Dermis blood vessel endothelial cell (primary cell): ENCODE results near the gene PMEPA1. TPM values are rescaled to one million over a fixed set of nuclear protein-coding genes. Genes with fewer than 3 reads are reported as not detected.

ENCODE experiments used
- DNase-seq: peaks from one replicate; pipeline ENCODE4 v3.0.0; 2010
- total RNA-seq: library from RNA; depleted of rRNA; stranded (reverse); fragments of >200 nt; gene quantifications from 2 replicates; pipeline ENCODE4 v1.2.3, GENCODE V29; 2014

PMEPA1 gene
- total RNA-seq, 1 donor from 2014 or later = 1.9 TPM

DNA sequence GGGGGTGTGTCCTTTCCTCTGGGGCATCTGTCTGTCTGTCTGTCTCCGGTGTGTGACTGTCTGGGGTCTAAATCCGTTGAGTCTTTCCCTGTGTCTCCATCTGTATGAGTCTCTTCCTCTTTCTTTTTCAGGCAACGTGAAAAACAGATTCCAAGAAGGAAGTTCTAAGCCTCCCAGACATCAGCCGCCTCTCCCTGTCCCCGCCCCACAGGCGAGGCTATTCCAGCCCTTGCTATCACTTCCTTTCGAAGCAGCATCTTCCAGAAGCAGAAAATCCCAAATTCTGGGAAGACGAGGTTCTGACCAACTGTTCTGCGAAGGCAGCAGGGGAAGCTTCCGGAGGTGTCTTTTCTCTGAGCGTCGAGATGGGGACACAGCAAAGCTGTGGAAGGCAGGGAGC is 34.0 kb downstream of the PMEPA1 start:
- DNase-seq = no peak

DNA sequence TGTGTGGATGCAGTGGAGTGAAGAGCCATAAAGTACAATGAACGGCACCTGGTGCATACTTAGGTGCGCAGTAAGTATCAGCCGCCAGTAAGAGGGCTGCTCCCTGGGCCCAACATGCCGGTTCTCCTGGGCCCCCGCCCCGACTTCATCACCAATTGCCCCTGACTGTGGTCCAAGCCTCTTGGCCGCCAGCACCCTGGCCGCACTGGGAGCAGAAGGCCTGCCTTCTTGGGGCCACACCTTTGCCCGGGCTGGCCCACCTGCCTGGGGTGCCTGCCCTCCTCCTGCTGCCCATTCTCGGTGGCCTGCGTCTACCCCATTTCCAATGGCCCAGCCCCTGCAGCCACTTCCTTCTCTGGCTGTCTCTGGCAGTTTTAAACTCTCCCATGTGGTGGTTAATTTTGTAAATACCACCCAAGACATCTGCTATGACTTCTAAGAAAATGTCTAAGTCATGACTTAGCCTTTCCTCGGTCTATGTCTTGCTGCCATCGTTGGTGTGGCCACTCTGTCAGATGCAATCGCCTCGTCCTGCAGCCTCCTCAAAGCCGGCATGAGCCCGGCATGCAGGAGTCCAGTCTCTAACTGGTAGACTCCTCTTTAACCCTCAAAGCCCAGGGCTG is 36.8 kb downstream of the PMEPA1 start:
- DNase-seq = no peak

DNA sequence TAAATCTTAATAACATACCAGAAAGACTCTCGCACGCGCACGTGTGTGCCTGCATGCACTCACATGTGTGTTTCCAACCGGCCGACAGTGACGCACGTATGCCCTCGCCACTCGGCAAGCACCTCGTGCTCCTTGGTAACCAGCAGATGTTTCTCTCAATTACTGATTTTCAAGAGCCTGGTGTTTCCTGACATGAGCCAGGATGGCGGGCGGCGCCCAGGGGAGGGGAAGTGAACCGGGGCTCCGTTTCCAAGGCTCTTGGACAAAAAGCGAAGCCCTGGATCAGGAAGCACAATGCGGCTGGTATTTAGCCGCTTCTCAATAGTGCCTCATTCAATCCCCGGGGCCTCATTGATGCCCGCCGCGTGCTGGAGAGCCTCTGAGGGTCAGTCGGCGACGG is 37.7 kb downstream of the PMEPA1 start:
- peak; percentile 95 for DNase-seq

DNA sequence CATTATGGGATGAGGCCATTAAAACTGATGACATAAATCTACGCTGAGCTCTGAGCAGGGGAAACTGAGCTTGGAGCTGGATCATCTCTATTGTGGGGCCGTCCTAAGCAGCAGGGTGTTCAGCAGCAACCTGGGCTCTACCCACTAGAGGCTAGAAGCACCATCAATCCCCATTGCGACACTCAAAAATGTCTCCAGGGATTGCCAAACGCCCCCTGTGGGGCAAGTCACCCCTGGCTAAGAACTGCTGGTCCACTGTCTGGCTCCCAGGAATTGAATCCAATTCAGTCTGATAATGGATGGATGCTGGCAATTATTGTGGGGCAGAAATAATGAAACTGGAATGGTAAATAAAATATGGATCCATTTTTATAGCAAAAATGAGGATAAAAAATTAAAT is 38.2 kb downstream of the PMEPA1 start:
- no peak for DNase-seq

DNA sequence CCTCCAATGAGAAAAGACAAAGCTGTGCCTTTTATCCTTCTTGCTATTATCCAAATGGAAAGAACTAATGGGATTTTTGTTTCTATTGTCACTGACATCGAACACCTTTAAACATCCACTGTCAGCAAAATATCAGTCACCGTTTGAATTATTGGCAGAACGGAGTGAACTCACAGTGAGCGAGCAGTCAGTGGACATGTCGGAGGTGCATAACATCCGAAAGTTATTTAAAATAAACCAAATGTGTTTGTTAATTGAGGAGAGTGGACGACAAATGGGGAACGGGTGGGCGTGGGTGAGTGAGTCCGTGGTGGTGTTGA is 38.8 kb downstream of the PMEPA1 start:
- no peak for DNase-seq

DNA sequence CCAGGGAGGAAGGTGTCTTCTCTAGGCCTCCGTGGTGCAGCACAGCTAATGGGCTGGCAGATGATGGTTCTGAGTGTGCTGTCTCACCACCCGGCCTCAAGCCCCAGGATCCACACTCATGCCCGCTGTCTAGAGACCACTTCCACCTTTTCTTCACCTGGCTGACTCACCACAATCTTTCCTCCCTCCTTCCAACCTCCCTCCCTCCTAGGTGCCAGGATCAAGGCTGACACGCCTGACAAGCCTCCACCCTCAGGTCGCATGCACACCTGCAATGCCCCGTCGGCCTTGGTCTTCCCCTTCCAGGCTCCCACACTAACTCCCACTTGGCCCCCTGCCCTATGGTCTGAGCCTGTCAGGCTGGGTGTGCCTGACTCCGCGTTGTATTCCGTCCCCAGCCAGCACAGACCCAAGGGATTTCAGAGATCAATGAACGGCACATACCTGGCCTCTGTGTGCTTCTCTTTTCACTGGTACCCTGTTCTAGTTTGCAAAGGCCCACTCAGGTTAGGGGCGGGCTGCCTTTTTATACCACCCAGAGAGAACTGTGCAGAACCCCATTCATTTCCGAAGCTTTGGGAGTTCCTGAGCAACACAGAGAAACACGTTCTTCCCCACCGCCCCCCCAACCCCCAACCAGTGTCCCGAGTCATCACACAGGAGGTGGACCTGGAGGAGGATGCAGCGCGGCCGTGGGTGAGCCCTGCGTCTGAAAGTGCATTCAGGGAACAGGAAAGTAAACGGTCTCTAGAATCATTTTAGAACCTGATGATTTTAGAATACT is 39.3 kb downstream of the PMEPA1 start:
- no peak for DNase-seq

DNA sequence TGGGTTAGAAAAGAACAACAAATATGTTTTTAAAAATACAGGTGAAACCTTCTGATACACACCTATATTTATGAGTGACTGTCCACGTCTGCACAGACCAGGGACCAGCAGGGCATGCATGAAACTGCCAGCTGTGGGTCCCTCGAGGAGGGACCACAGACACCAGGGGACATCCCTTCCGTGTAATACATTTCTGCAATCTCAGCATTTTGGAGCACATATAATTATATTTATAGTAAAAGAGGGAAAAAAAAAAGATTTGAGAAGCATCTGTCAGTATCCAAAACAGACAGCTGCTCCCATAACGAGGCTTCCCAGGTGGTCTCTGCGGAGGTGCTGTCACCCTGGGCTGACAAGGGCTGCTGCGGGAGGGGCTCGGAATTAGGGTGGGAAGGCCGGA is 40.2 kb downstream of the PMEPA1 start:
- no peak for DNase-seq

DNA sequence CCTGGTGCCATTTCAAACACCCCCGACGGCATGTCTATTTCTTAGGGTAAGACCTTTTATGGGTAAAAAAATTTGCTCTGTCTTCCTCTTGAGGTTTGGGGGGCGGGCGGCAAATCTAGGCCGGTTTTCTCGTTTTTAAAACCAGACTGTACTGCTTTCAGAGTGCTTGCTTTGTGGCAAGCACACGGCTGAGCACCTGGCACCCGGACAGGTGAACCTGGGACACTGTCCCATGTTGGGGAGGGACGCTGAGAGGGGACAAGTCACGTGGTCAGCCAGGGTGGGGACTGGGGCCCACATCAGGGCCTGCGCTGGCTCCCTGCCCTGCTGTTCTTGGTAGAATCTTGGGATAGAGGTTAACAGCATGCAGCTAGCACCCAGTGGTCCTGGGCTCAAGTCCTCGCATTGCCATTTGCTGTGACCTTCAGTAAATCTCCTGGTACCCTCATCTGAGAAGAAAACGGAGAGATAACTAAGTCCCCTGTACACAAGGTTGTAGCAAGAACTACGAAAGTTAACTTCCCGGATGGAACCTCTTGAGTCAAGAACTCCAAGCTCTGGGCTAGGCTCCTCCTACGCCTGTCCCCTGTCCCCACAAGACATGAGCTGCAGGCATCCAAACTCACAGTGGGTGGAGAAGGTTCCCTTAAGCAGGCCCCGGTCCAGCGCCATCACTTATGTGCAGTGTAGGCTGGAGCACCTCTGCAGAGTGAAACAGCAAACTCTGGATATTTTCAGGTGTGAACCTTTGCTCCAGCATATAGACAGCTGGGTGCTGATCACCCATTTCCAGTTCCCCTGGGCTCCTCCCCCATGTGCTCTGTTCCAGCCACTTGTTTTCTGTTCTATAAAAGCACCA is 41.7 kb downstream of the PMEPA1 start:
- no peak for DNase-seq

DNA sequence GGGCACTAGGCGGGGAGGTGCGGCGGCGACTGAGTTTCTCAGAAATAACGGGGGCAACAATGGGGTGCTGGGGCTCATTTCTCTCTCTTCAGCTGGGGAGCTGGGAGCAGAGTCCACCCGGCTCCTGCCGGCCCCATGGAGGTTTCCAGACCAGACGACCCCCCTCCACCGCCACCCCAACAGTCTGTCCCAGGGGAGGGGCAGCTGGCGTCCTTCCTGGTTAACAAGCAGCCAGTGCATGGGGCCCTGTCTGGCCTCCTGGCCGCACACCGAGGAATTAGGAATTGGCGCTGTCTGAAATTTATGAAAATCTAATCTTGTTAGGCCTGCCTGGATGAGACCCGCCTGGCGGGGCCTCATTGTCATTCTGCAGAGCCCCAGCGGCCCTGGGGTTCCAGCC is 42.4 kb downstream of the PMEPA1 start:
- DNase-seq = no peak

DNA sequence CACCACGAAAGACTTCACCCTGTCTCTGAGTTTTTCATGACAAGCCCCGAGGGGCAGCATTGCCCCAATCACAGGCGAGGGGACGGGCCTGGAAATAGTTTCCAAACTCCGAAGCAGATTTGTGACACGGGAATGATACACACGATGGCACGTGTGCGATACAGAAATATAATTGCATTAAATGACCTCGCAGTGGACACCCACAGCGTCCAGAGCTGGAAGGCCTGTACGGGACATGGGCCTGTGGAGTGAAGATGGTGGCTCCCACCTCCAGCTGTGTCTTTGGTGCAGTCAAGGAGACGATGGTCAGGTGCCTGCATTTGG is 43.0 kb downstream of the PMEPA1 start:
- DNase-seq = no peak

DNA sequence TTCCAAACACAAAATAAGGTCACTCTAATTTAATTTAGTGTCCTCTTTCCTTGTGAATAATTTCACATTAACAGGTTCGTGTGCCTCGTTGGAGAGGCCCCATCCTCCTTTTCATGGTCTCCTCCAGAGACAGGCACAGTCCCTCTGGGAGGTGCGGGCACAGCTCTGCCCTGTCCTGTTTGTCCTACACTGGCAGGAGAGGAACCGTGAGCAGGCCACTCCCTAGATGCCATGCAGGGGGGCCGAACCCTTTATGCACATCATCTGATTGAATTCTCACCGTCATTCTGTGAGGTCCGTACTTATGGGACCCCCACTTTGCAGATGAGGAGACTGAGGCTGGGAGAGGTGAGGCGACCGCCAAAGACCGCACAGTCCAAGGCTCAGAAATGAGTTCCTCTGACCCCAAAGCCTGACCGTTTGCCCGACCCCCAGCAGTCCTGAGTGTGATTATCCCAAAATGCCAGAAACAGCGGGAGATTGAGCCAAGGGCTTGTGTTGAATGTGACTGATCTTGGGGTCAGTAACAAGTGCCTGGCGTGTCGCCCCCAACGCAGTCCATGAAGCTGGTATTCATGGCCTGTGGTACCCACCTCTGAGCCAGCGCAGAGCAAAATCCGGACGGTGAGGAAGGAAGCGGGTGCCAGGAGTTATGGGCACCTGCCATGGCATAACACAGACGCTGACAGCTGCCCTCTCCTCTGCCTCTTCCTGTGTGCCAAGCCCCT is 43.5 kb downstream of the PMEPA1 start:
- DNase-seq = no peak

DNA sequence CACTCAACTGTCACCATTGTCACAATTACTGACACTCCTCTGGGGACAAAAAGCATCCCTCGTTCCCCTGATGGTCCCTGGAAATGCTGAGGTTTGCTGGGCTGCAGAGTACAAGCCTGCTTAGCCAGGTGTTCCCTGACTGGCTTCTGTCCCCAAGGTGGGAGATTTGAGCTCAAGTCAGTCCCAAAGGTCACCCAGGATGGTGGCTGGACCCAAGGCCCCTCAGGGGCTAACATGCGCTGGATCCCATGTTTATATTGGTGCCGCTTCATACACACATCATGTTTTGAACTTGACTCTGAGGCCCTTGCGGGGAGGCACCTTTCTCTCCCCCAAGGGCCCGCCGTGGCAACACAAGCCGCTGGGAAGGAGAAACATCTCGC is 44.2 kb downstream of the PMEPA1 start:
- no peak for DNase-seq

DNA sequence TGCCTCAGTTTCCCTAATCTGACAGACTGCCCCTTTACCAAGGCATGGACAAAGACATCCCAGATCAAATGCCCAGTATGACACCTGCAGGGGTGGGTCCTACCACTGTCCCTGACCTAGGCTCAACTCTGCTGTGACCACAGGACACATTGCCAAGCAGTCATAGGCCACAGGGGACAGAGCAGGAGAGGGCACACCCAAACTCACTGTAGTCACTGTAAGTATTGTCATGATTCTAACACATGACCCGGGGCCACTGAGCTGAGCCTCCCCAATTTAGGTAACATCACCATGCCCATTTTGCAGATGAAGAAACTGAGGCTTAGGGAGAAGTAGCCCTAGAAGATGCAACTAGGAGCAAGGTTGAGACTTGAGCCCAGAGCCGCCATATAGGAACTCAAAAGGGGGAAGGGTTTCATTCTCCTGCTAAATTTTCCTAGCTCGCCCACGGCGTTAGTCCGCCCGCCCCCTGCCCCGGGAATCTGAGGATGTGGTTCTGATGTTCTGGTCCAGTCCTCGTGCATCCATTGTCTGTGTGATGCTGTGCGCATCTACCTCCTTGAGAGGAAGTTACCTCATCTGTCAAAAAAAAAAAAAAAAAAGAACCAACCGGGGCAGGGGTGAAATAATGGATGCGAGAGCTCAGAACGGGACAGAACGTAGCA is 44.8 kb downstream of the PMEPA1 start:
- no peak for DNase-seq

DNA sequence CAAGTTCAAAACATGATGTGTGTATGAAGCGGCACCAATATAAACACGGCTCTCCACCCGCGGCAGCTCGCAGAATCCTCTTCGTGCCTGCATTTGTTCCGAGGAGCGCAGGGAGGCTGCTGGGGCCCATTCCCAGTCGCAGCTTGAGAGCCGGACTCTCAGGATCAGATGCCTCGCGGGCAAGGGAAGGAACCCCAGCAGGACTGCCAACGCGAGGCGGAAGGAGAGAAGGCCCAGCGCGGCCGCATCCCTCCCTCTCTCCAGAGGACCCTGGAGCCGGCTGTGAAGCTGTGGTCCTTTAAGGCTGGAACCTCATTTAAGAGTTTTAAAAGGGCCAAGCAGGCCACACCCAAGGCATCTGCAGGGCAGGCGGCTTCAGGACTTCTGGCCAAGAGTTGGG is 45.3 kb downstream of the PMEPA1 start:
- no peak for DNase-seq

DNA sequence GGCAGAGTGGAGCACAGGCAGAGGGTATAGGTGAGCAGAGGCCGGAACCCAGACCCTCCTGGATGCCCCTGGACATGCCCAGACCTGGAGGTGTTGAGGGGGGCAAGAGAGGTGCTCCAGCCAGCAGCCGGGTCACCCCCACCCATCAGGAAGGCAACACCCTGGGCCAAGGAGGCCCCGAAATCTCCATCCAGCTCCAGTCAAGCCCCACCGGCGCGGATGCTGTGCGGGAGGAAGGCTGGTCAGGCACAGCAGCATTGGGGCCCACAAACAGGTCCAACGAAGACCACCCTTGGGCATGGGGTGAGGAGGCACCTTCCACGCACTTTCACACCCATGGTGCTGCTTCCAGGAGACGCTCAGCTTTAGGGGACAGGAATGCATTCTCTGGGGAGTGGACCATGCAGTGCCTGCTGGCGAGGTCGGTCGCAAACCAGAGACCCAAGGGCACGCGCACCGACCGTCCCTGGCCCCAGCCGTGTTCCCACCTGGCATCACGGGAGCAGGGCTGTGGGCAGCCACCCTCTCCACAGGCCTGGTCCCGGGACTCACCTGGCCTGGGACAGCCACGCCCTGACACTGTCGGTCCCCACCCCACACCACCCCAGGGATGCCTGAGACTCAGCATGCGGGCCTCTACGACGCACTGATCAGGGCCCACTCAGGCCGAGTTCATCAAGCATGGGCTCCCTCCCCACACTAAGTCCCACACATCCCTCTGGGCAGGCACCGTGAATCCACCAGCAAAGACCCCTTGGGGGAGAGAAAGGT is 45.9 kb downstream of the PMEPA1 start:
- DNase-seq = no peak

DNA sequence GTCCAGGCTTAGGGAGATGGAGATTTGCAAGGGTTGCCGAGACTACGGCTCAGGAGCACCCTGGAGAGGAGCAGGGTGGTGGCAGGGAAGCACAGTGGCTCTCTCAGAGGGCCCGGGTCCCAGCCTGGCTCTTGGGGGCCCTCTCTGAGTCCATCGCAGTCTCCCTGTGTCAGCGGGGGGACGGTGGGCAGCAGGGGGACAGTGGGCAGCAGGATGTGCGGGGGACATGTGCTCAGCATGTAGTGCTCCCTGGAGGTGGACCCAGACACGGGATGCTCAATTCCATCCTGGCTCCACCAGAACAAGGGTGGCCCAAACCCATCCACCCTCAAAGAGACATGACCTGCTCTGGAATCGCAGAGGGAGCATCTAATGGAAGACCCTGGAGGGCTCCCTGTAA is 46.6 kb downstream of the PMEPA1 start:
- no peak for DNase-seq

DNA sequence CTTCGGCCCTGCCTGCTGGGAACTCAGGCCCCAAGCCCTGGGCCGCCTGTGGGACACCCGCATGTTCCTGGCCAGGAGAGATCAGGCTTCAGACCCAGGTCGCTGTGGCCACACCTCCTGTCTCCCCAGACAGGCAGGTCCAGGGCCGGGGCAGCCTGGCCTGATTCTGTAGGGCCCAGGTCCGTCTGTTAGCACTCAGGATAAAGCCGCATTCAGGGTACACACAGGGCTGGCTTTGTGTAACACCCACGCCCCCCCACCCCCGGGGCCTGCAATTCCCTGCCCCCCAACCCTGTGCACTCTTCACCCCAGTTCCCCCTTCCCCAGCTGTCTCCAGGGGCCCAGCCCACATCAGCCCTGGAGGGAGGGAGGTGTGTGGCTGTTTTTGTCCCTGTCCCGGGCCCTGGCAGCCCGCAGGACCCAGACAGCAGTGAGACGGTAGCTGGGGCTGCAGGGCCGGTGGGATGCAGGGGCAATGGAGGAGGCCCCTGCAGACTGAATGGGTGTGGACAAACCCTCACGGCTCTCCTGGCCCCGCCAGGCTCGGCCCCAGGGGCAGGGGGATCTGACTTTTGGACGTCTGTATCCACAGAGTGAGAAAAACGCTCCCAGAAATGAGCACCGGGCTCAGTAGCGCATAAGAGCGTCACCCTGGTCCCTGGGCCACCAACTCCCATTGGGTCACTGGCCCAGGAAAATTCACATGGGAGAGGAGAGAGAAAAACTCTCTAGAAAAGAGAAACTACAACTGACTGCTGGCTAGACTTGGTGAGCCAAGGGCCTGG is 47.2 kb downstream of the PMEPA1 start:
- no peak for DNase-seq

DNA sequence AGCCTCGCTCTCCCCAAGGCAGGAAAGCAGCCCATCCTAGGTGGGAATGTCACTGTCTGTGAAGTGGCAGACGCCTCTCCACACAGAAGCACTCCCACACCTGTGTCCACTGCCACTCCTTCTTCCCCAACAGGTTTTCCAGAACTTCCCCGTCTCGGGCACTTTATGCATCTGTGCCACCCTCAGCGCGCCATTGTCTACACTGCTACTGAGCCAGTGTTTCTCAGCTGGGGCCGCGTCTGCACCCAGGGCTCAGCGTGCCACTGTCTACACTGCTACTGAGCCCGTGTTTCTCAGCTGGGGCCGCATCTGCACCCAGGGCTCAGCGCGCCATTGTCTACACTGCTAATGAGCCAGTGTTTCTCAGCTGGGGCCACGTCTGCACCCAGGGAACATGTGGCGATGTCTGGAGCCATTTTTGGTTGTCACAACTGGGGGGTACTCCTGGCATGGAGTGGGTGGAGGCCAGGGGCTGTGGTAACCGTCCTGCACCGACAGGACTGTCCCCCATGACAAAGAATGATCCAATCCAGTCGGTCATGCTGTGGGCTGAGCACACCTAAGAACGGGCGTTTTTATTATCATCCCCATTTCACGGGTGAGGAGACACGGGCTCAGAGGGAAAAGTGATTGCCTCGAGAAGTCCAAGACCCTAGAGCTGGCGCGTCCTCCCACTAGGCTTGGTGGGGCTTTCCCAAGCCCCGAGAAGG is 47.9 kb downstream of the PMEPA1 start:
- no peak for DNase-seq

DNA sequence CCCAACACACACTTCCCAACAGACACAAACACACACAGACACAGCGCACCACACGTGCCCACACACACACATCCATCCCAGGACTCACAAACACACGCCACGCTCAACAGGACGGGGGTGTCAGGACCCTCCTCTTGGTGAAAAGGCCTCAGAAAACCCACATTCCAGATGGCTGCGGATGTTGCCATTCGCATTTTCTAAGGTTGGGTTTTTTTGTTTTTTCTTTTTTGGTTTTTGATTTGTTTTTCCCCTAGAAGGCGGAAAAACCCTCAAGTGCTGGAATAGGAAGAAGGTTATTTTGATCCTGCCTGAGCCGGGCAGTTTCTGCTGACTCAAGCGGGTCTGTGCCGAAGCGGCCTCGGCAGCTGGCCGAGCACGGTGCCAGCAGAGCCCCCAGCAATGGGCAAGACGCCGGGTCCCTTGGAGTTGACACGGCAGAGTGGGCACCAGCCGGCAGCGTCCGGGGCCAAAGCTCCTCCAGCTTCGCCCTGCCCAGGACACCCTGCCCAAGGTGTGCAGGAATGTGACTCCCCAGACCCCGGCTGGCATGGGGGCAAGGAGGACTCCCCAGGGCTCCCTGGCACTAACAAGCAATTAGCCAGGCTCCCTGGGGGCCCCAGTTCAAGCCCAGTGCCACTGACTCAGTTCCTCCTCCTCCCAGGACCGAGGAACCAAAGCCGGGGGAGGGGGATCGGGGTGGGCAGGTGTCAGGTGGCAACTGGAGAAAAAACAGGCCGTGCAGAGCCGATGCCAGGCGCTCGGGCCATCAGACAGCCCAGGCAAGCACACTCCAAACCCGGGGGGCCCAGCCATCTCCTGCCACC is 48.7 kb downstream of the PMEPA1 start:
- no peak for DNase-seq
